K562 (cell line): ENCODE data around the gene CCDC82. TPM values are rescaled to one million over a fixed set of nuclear protein-coding genes. Genes with fewer than 3 reads are reported as not detected.

ENCODE experiments used
- ATAC-seq: fragments of 200-7000 bp; cut with Tn5 transposase; 3 replicates; pipeline ENCODE4 v1.9.1; 2020; ENCODE audit warnings: moderate library complexity
- BruUV-seq: library from RNA; stranded (reverse); fragments of 400-500 nt; replicated peaks from 2 replicates; lab custom pipeline; 2021; lab: Mats Ljungman, UMichigan
- CTCF ChIA-PET: fragments of 300-600 bp; formaldehyde crosslinking; extraction: SDS; loops from one replicate; lab custom pipeline; 2021; ENCODE audit warnings: low intra/inter-chr PET ratio; lab: Yijun Ruan, JAX
- POLR2A ChIA-PET: fragments of 300-600, 350-650 bp; sonication (Branson Sonifier 250); formaldehyde crosslinking; extraction: SDS; loops from one replicate; lab custom pipeline; 2021; ENCODE audit warnings: antibody characterized with exemption, inconsistent platforms; lab: Yijun Ruan, JAX
- DNase-seq, 4 experiments: peaks; one replicate each; pipeline versions ENCODE4 v3.0.0 to v3.0.0-alpha.2; 2011 to 2018; ENCODE audit warnings: low spot score in 3 of 4, mixed read lengths in 3 of 4; ENCODE audit errors: extremely low read depth in 1 of 4
- FAIRE-seq: peaks from 2 replicates; lab custom pipeline; 2011; peaks lifted over from hg19 to GRCh38; lab: Jason Lieb, UNC
- H2AFZ ChIP-seq: 2 replicates; pipeline ENCODE4 v1.6.0; 2011; ENCODE audit warnings: low read depth, low read length, control low read depth, inconsistent platforms
- H3K27ac ChIP-seq: fragments of 200-600 bp; 3 replicates; pipeline ENCODE4 v1.8.0; 2011; ENCODE audit warnings: low read depth, mild to moderate bottlenecking, control low read depth, inconsistent platforms, low read length, moderate library complexity, mixed read lengths; ENCODE audit errors: extremely low read depth
- H3K27me3 ChIP-seq, 2 experiments: fragments of 300-600 bp in 1 of 2; 2 replicates in 1 of 2; 3 replicates in 1 of 2; pipeline versions ENCODE4 v1.6.0 to v1.8.0; 2011; ENCODE audit warnings: inconsistent platforms in 2 of 2, low read length in 2 of 2, mild to moderate bottlenecking in 1 of 2, mixed read lengths in 1 of 2, moderate library complexity in 1 of 2; ENCODE audit not compliant: control insufficient read depth in 2 of 2, insufficient read depth in 2 of 2
- H3K36me3 ChIP-seq: fragments of 300-600 bp; 3 replicates; pipeline ENCODE4 v1.8.0; 2011; ENCODE audit warnings: mild to moderate bottlenecking, low read length, inconsistent platforms; ENCODE audit not compliant: control insufficient read depth, insufficient read depth
- H3K4me1 ChIP-seq, 2 experiments: fragments of 200-600 bp in 1 of 2; replicated peaks in 1 of 2; 2 replicates in 1 of 2; 3 replicates in 1 of 2; pipeline versions ENCODE4 v1.5.1 to v1.8.0; 2011; ENCODE audit warnings: inconsistent platforms in 2 of 2, low read length in 2 of 2, mild to moderate bottlenecking in 1 of 2, mixed read lengths in 1 of 2, moderate library complexity in 1 of 2; ENCODE audit not compliant: control insufficient read depth in 2 of 2, insufficient read depth in 2 of 2
- H3K4me2 ChIP-seq: 2 replicates; pipeline ENCODE4 v1.6.1; 2011; ENCODE audit warnings: low read length, control low read depth, inconsistent platforms, mixed read lengths; ENCODE audit not compliant: insufficient read depth
- H3K4me3 ChIP-seq: fragments of 200-600 bp; sonication (generic), shearing (Covaris generic); 2 replicates; pipeline ENCODE4 v1.5.1; 2016; ENCODE audit warnings: control low read depth, inconsistent platforms
- H3K79me2 ChIP-seq: fragments of 200-600 bp; 3 replicates; pipeline ENCODE4 v1.8.0; 2011; ENCODE audit warnings: low read length, inconsistent platforms; ENCODE audit not compliant: control insufficient read depth, insufficient read depth
- H3K9ac ChIP-seq, 2 experiments: 2 replicates each; pipeline versions ENCODE4 v1.6.0 to v1.6.1; 2011; ENCODE audit warnings: low read depth in 2 of 2, low read length in 2 of 2, control low read depth in 1 of 2, inconsistent platforms in 1 of 2, mild to moderate bottlenecking in 1 of 2, mixed read lengths in 1 of 2; ENCODE audit not compliant: insufficient read depth in 1 of 2
- H3K9me1 ChIP-seq: one replicate; pipeline ENCODE4 v1.6.0; 2011; ENCODE audit warnings: inconsistent platforms, mild to moderate bottlenecking, low read length, moderate library complexity; ENCODE audit not compliant: control insufficient read depth, insufficient read depth
- H3K9me3 ChIP-seq: replicated peaks from 2 replicates; pipeline ENCODE4 v1.5.1; 2011; ENCODE audit warnings: low read depth, low read length, inconsistent platforms; ENCODE audit not compliant: control insufficient read depth, insufficient read depth
- H4K20me1 ChIP-seq: replicated peaks from 2 replicates; pipeline ENCODE4 v1.6.1; 2011; ENCODE audit warnings: low read length, inconsistent platforms, mixed read lengths; ENCODE audit not compliant: control insufficient read depth, insufficient read depth
- ATF7 ChIP-seq: fragments of 450-650 bp; IDR thresholded peaks from 2 replicates; pipeline ENCODE4 v1.7.1; 2014; ENCODE audit warnings: mild to moderate bottlenecking, moderate library complexity
- DIDO1 ChIP-seq: fragments of 450-650 bp; IDR thresholded peaks from 2 replicates; pipeline ENCODE4 v1.6.1; 2016; ENCODE audit warnings: low read depth, missing biosample characterization, missing genetic modification characterization
- ERF ChIP-seq: fragments of 450-650 bp; formaldehyde crosslinking; IDR thresholded peaks from 2 replicates; pipeline ENCODE4 v1.4.0; 2020; ENCODE audit warnings: mild to moderate bottlenecking, mixed read lengths
- FOXO4 ChIP-seq: fragments of 450-650 bp; formaldehyde crosslinking; IDR thresholded peaks from 2 replicates; pipeline ENCODE4 v1.4.0; 2020; ENCODE audit warnings: mild to moderate bottlenecking, moderate library complexity
- KAT7 ChIP-seq: sonication (generic); formaldehyde crosslinking; IDR thresholded peaks from 2 replicates; pipeline ENCODE4 v1.8.0; 2022; ENCODE audit warnings: missing genetic modification reagents, mild to moderate bottlenecking, borderline replicate concordance
- KLF13 ChIP-seq: fragments of 450-650 bp; IDR thresholded peaks from 2 replicates; pipeline ENCODE4 v1.6.1; 2016; ENCODE audit warnings: missing genetic modification characterization, low read depth, mild to moderate bottlenecking, missing compliant biosample characterization, moderate library complexity, borderline replicate concordance
- MYC ChIP-seq, 2 experiments: fragments of 250-450 bp in 1 of 2; sonication (Bioruptor Pico) in 1 of 2; IDR thresholded peaks; 2 replicates each; pipeline versions ENCODE4 v1.5.1 to v1.6.1; 2012 to 2021; ENCODE audit warnings: low read depth in 2 of 2, borderline replicate concordance in 1 of 2, improper control_type of control experiment in 1 of 2, low read length in 1 of 2, mild to moderate bottlenecking in 1 of 2, moderate library complexity in 1 of 2
- NR4A1 ChIP-seq, 2 experiments: fragments of 250-450 bp in 1 of 2; fragments of 450-650 bp in 1 of 2; sonication (Bioruptor Pico) in 1 of 2; IDR thresholded peaks; 2 replicates each; pipeline versions ENCODE4 v1.4.0 to v1.6.1; 2016 to 2020; ENCODE audit warnings: mild to moderate bottlenecking in 2 of 2, missing compliant biosample characterization in 1 of 2, missing genetic modification characterization in 1 of 2, moderate library complexity in 1 of 2
- RREB1 ChIP-seq: fragments of 250-450 bp; sonication (Bioruptor Pico); IDR thresholded peaks from 2 replicates; pipeline ENCODE4 v1.4.0; 2020
- ZC3H4 ChIP-seq: sonication (generic); formaldehyde crosslinking; IDR thresholded peaks from 2 replicates; pipeline ENCODE4 v1.9.0; 2021; ENCODE audit warnings: missing genetic modification reagents, borderline replicate concordance
- ZNF436 ChIP-seq: fragments of 250-450, 450-650 bp; sonication (Bioruptor Pico); formaldehyde crosslinking; IDR thresholded peaks from 2 replicates; pipeline ENCODE4 v1.7.0; 2020; ENCODE audit warnings: mild to moderate bottlenecking
- ZNF551 ChIP-seq: fragments of 250-450 bp; sonication (Bioruptor Pico); IDR thresholded peaks from 2 replicates; pipeline ENCODE4 v1.5.0; 2021; ENCODE audit warnings: mild to moderate bottlenecking, moderate library complexity
- ZNF589 ChIP-seq: fragments of 200-800 bp; sonication (Bioruptor generic); IDR thresholded peaks from 2 replicates; pipeline ENCODE4 v1.6.1; 2016; ENCODE audit warnings: low read depth, missing genetic modification characterization, missing compliant biosample characterization
- WGBS: fragments of 100-300 bp; shearing (Covaris generic); methylation state at CpG from one replicate; pipeline ENCODE4 v1.1.6; 2016; ENCODE audit warnings: low coverage, mixed read lengths; ENCODE audit not compliant: insufficient coverage; ENCODE audit errors: missing lambda C conversion rate; 5-methylcytosine and 5-hydroxymethylcytosine counted together
- in situ Hi-C: fragments of 300-500 bp; cut with MboI; formaldehyde crosslinking; loops from 4 replicates; pipeline ENCODE4 v1.15.0; 2018; ENCODE audit warnings: inconsistent platforms, mixed read lengths
- intact Hi-C: fragments of 100-400 bp; cut with micrococcal nuclease; formaldehyde crosslinking; loops from 2 replicates; pipeline ENCODE4 v1.14.2; 2022
- polyA plus RNA-seq, 8 experiments: library from polyadenylated mRNA; depleted of rRNA in 4 of 8; stranded (reverse) in 5 of 8; unstranded in 3 of 8; fragments of >200 nt; fragmentation: Nextera tagmentation in 2 of 8; fragmentation: Illumina TruSeq in 1 of 8; extraction: Ambion mirVana in 2 of 8; extraction: Trizol in 1 of 8; gene quantifications; 2 replicates each; pipeline versions ENCODE4 v1.2.1 to v1.2.3, GENCODE V29; 2011 to 2014; ENCODE audit warnings: inconsistent platforms in 1 of 8, missing spikeins in 1 of 8
- total RNA-seq, 7 experiments: library from RNA; depleted of rRNA in 6 of 7; stranded (reverse); fragments of >200 nt in 6 of 7; fragmentation: Illumina TruSeq in 2 of 7; extraction: Trizol in 2 of 7; gene quantifications; 2 replicates each; pipeline versions ENCODE4 v1.2.1 to v1.2.3, GENCODE V29; 2011 to 2021; ENCODE audit warnings: low replicate concordance in 1 of 7

The CCDC82 gene
- total and polyA plus RNA-seq, 9 of the 15 experiments (the other 6 are each of a cell fraction or from before 2014, with no cell fraction given), result 12.5 to 51.3 (median 24.5) TPM

GRCh38 chr11:96330511-96330859 is 59.2 kb downstream of the CCDC82 start:
- no peak for ATAC-seq
- in situ Hi-C loops, result no loop called here
- no TSS peak for BruUV-seq
- Histone ChIP-seq H3K9ac (peak overlapping the region; percentile 3 to 22; a peak in 2 of 4 replicates), H3K36me3 (no peaks in the 10 kb centered on the region), H3K4me1 (peaks cover 20 to 56% of the 10 kb centered on the region in 2 experiments; a peak in 4 of 5 replicates), H3K9me1 (no peaks in the 10 kb centered on the region), H4K20me1 (no peaks in the 10 kb centered on the region), H3K9me3 (no peaks in the 10 kb centered on the region), H3K4me2 (no peak overlapping the region), H2AFZ (peak overlapping the region; percentile 65; the same call in 1 of the 2 replicates), H3K4me3 (no peak overlapping the region), H3K27ac (peak overlapping the region; percentile 79; the same call in 1 of the 3 replicates), H3K27me3 (no peaks in the 10 kb centered on the region), H3K79me2 (peaks cover 74% of the 10 kb centered on the region)
- FAIRE-seq, result no peak
- no peak for DNase-seq
- ChIA-PET CTCF (no interaction called here), POLR2A (interaction anchor here (1.4 kb wide), 1 partner anchor 8 kb away, joined by 3 read pairs; no protein-coding TSS in a partner anchor)
- WGBS, result 66% methylated on average over 4 of the region's 4 CpGs
- intact Hi-C loops, result no loop called here
- TF ChIP-seq KLF13 (tag) (0 out of 2 replicates have a peak, but pooled peaks have one; percentile 31), ZNF589 (CRISPR knock-in tag) (peak; percentile 93), ZNF436 (CRISPR knock-in tag) (no peak), ERF (CRISPR knock-in tag) (peak; percentile 96), MYC (IDR thresholded peaks at IDR 0.05; ENCODE audit: low read depth, low read length) (no peak), MYC (CRISPR knock-in tag; IDR thresholded peaks at IDR 0.05; ENCODE audit: borderline replicate concordance, low read depth) (peak; percentile 71; the same call in 1 of the 2 replicates), NR4A1 (CRISPR knock-in tag; IDR thresholded peaks at IDR 0.05) (peak; percentile 97), NR4A1 (tag; IDR thresholded peaks at IDR 0.05) (peak; percentile 98), DIDO1 (tag) (0 out of 2 replicates have a peak, but pooled peaks have one; percentile 42), ATF7 (peak; percentile 25; the same call in 1 of the 2 replicates), KAT7 (CRISPR knock-in tag) (no peak), ZC3H4 (no peak), ZNF551 (CRISPR knock-in tag) (no peak), FOXO4 (CRISPR knock-in tag) (peak; percentile 90), RREB1 (peak; percentile 89; the same call in 1 of the 2 replicates)
